HG03378 (cell line): Measurements from ENCODE around the gene SS18L1.

Experiments
- ATAC-seq: cut with Tn5 transposase; IDR thresholded peaks from one replicate; pipeline ENCODE4 v1.9.1; 2021; ENCODE audit warnings: mild to moderate bottlenecking, moderate library complexity; ENCODE audit not compliant: unreplicated experiment

SS18L1 gene

GRCh38 chr20:62168890-62169435 is 25.4 kb downstream of the SS18L1 start:
- no peak for ATAC-seq

DNA sequence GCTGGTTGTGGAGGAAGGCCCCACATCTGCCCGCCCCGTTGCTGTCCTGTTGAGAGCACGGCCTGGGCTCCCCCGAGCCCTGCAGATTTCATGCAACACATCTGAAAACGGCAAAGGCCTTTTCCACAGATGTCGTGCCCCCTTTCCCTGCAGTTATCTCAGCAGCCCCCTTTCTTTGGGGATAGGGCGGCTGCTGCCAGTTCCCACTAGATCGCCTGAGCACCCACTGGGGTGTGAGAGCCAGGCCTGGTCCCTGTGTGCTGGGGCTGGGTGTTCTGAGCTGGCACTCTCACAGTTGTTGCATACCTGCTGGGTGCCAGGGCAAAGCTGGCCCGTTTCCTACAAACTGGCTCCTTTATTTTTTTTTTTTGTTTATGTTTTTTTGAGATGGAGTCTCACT is 27.0 kb downstream of the SS18L1 start:
- no peak for ATAC-seq

DNA sequence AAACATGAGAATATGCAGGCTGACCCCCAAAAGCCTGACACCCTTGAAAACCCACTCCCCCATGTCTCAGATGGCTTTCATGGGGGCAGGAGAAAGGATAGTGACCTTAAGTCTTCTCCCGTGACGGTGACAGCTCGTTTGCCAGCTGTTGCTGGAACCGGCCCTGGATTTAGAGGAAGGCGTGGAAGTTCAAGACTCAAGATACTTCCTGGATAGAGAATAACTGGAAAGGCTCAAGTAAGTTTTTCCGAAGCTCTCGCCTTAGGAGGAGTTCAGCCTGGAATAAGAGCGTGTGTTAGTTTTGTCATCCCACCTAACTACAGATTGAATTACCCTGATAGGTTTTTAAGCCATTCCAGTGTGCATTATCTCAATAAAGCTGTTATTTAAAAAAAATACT is 27.7 kb downstream of the SS18L1 start:
- no peak for ATAC-seq

GRCh38 chr20:62172666-62173065 is 29.1 kb downstream of the SS18L1 start:
- ATAC-seq = no peak

GRCh38 chr20:62174021-62174804 is 30.6 kb downstream of the SS18L1 start:
- ATAC-seq = no peak

DNA sequence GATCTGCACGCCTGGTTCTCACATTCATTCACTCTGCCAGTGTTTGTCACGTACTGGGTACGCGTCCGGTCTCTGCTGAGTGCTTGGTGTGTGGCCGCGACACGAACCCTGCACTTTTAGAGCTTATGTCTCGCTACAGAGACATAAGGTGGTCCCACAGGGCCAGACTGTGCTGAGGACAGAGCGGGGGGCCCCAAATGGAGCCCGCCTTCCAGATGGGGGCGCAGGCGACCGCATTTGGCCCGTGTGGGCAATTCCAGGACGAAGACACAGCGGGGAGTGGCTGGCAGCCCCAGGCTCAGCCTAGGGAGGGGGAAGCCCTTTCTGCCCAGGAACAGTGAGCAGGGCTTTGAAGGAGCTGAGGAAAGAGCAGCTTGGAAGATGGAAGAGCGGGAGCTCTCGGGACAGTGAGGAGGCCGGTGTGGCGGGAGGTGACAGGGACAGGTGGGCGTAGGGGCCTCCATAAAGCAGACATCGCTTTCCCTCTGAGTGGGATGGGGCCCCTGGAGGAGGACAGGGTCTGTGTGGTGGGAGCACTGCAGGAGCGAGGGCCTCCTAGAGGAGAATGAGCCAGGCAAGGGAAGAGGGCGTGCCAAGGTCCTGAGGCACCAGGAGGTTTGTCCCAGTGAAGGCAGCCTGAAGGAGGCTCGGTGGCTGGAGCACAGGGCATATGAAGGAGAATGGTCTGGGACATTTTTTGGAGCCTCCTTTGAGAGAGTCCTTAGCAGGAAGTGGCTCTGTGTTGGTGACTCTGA is 31.5 kb downstream of the SS18L1 start:
- ATAC-seq = no peak

DNA sequence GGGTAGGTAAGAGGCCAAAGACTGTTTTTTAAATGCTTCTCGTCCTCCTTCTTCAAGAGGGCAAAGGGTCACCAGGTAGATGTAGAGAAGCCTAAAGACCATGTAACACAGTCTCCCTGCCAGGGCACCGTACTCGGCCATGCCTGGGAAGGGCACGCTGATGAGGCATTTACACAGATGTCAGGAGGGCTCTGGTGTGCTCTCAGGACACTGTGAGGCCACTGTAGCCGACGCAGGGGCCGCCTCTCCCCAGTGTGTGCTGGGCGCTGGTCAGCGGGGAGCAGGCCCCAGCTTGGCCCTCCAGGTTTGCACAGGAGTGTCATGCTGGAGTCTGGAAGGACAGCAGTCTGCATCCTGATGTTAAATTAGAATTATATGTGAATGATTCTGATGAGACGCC is 32.1 kb downstream of the SS18L1 start:
- ATAC-seq = no peak

- no peak for ATAC-seq
These were observed 33.3 kb downstream of the SS18L1 start for GRCh38 chr20:62176866-62177265.

DNA sequence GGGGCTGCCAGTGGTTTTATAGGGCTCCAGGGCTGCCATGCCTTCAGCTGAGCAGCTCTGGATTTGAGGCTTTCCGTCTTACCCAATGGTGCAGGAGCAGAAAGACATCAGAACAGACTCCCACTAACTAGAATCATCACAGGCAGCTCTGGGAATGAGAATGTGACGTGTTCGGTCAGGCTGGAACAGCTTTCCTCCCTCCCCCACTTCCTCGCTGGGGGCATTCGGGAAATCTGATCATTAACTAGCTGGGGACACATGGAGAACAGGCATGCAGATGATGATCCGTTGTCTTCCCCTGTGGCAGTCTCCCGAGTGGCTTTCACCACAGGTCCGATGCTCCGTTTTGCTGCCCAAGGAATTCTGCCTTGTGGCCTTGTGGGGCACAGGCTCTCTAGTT is 33.7 kb downstream of the SS18L1 start:
- no peak for ATAC-seq

DNA sequence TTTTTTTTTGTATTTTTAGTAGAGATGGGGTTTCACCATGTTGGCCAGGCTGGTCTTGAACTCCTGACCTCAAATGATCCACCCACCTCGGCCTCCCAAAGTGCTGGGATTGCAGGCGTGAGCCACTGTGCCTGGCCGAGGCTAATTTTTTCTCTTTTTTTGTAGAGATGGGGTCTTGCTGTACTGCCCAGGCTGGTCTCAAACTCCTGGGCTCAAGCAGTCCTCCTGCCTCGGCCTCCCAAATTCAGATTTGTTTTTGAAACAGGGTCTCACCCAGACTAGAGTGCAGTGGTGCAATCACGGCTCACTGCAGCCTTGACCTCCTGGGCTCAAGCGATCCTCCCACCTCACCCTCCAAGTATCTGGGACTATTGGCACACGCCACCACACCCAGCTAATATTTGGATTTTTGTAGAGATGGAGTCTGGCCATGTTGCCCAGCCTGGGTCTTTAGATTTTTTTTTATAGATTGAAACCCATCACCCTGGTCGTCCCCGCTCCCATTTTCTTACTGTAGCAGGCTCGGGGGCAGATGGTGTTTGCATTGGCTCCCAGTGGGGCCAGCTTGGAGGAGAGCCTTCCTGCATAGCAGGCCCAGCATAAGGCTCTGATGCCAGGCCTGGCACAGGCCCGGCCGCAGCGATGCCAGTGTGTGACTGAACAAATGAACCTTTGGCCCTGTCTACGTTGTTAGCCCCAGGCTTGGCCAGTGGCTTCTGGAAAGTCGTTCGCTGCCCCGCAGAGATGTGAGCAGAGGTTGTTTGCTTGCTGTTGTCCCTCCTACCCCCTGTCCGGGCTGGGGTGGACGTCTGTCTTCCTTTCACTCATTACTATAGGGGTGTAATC is 35.0 kb downstream of the SS18L1 start:
- no peak for ATAC-seq

GRCh38 chr20:62179162-62179504 is 35.6 kb downstream of the SS18L1 start:
- no peak for ATAC-seq

GRCh38 chr20:62181808-62182207 is 38.2 kb downstream of the SS18L1 start:
- ATAC-seq = no peak

DNA sequence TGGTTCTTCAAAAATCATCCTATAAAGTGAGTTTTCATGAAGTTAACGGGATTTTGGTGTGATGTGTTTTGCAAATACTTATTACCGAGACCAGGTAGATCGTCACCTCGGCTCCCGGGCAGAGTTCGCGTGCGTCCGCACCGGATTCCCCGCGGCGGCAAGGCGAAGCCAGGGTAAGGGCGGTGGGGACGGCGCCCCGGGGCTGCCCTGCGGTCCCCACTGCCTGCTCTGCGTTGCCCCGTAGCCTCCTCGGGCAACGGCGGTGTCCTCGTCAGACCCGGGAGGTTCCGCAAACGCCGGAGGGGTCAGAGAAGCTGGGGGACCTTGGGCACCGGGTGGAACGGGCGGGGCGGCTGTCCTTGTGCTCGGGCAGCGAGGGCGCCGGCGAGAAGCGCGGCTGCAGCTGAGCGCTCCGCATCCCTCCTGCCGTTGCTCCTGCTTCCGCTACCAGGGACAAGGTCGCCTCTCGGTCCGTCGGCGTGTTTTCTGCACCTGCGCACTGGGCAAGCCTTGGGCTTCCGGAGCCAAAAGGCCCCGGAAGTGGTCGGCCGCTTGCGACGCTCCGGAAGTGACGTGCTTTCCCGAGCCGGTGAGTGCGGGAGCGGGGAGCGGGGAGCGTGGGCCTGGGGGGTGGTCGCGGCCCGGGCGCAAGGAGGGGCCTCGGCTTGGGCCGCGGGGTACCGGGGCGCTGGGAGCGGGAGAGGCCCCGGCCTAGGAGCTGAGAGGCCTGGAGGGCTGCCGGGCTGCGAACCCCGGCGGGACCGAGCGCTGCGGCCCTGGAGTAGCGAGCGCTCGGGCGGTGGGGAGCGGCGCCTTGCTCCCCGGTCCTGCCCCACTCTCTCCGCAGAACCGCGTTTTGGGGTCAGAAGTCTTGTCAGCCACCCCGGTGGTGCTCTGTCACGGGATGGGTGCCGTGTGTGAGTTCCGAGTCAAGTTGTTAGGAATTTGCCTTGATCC is 39.2 kb downstream of the SS18L1 start, which contains the start of gene MTG2:
Gene MTG2 (plus strand): TSS at position 560 of the 957 bp plus-strand sequence. CDS start 10,393 bp downstream, outside the sequence.
- ATAC-seq = peak; percentile 75

- no peak for ATAC-seq
These were observed 40.0 kb downstream of the SS18L1 start for GRCh38 chr20:62183426-62184142.

DNA sequence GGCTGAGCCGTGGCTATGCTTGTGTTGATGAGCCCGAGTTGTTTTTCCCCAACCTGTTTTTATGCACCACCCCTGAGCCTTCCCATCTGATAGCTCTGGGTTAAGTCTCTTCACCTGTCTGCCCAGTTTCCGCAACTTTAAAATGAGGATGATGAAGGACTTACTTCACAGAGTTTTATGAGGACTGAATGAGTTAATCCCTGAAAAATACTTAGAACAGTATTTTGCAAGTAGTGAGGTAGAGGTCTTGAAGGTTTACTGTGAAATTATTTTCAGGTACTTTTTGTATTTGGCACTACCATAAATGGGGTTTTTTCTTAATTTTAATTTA is 42.5 kb downstream of the SS18L1 start:
- no peak for ATAC-seq

DNA sequence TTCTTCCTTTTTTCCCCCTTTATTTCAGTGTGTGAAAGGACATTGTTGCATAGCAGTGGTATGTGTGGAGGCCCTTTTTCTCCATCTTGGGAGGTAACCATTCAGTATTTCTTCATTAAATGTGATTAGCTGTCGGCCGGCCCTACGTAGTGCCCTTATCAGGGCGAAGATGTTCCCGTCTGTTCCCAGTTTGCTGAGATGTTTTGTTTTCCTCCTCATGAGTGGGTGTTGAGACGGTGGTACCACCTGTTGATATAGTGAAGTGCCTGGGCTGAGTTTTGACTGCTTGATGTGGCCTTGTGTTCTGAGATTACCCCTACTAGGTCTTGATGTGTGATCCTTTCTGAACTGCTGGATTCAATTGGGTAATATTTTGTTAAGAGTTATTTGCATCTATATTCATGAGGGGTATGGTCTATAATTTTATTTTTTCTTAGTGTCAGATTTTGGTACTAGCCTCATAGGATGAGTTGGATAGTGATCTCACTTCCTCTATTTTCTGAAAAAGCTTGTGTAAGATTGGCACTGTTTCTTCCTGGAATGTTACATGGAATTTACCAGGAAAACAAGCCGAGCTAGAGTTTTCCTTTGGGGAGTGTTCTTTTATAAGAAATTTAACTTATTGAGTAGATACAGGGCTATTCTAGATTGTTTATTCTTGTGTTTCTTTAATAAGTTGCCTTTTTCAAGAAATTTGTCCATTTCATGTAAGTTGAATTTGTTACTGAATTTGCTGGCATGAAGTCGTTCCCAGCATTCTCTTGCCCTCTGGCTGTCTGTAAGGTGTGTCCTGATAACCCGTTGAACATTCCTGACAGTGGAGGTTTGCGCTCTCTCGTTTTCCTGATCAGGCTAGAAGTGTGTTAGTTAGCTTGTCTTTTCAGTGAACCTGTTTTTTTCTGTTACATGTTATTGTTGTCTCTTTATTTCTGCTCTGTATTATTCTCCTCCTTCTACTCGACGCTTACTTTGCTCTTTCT is 43.6 kb downstream of the SS18L1 start:
- ATAC-seq = no peak

- ATAC-seq = no peak
These were observed 47.3 kb downstream of the SS18L1 start for GRCh38 chr20:62190639-62191411.
